CD4-positive, alpha-beta T cell treated with Interleukin-21 for 1 hour (primary cell): ENCODE data around the gene WBP1L.
A peak's percentile ranks its signal among the peaks of the same experiment; 100 is the strongest.
"Not testable (repeated sequence)": the region's sequence is repeated elsewhere in the genome, so short reads cannot be mapped to it uniquely, and the experiment has no call there.

Experiments
- DNase-seq: peaks from one replicate; pipeline ENCODE4 v3.0.0-alpha.2; 2020

Gene WBP1L

DNA sequence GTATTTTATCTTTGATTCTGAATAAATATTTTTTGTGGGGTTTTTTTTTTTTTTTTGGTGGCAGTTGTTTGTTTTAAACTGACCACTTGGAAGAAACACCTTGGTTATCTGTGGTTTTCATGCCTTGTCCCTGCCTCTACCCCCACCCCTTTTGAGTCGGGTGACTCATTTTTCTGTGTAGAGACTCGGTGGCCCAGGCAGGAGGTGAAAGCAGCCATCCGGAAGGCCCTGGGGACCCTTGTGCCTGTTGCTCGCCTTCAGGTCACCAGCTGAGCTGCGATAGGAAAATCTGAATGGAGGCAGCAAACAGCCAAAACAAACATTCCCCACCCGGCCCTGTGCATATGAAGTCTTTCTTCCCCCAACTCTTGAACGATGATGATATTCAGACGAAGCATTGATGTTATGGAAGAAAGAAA lies 70.7 kb downstream of the WBP1L start:
- DNase-seq = no peak

- no peak for DNase-seq
Measured at GRCh38 chr10:102814873-102815661, 71.3 kb downstream of the WBP1L start.

DNA sequence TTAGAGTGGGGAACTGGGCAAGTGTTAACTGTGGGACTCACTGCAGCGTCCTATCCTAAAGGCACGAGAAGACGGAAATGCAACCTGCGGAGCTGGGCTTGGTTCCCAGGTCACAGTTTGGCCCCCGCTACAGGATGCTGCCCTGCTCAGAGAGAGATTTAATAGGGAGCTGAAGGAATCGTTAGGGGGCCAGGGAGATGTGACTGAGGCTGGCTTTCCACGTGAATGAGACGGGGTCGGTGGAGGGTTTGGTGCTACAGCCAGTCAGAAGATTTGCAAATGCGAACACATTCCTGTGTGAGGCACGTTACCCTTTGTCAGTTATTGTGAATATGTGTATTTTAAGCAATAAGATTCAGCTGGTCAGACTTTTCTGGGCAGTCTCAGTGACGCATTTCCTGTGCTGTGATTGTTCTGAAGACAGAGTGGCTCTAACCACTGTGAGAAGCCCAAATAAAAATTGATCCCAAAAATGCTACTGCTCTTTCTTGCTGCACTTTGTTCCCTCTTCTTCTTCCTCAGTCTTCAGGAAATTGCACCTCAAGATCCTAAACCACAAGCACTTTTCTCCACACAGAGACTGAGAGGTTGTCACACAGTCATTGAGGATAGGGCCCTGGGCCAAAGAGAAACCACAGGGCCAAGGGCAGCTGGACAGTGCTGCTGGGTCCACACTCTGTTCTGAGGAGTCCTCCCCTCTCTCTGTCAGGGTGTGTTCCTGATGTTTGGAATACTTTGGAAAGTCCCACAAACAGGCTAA lies 72.2 kb downstream of the WBP1L start:
- peak; percentile 21 for DNase-seq

DNA sequence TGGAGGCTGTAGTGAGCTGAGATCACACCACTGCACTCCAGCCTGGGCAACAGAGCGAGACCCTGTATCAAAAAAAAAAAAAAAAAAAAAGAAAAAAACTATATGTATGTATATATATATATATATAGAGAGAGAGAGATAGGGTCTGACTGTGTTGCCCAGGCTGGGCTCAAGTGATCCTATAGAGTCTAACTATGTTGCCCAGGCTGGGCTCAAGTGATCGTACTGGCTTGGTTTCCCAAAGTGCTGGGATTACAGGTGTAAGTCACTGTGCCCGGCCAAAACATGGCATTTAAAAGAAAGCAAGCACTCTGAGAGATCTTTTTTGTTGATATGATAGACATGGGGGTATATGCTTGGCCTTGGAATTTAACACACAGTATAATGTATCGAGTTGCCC lies 73.4 kb downstream of the WBP1L start:
- DNase-seq = no peak

DNA sequence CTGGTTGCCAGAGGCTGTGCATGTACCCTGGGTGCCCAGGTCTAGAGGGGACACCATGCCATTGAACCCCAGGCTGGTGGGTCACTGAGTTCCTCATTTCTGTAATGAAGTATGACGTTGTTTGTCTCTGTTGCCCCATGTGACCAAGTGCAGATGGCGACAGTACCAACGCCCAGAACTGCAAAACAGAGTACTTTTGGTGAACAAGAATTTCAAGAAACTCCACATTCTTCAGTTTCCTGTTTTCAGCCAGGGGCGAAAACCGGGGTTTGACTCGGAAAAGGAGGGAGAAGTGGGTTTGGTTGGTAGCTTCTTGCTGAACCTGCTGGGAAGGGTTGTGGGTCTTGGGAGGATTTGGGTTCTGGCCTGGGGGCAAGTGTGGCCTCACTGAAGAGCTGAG lies 75.3 kb downstream of the WBP1L start:
- DNase-seq = peak; percentile 21

DNA sequence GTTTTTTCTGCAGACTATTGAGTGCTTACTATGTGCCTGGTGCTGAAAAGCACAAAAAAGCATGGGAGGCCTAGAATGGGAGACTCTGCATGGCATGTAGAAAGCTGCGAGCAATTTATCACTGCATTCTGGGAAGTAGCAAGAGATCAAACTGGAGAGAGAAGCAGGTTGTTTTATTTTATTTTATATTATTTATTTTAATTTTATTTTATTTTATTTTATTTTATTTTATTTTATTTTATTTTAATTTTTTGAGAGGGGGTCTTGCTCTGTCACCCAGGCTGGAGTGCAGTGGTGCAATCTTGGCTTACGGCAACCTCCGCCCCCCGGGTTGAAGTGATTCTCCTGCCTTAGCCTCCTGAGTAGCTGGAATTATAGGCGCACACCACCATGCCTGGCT lies 76.3 kb downstream of the WBP1L start:
- not testable (repeated sequence) for DNase-seq

GRCh38 chr10:102822222-102822621 lies 78.5 kb downstream of the WBP1L start:
- DNase-seq = no peak

GRCh38 chr10:102824664-102825063 lies 80.9 kb downstream of the WBP1L start:
- no peak for DNase-seq

GRCh38 chr10:102826148-102826796 lies 82.5 kb downstream of the WBP1L start:
- DNase-seq = no peak

DNA sequence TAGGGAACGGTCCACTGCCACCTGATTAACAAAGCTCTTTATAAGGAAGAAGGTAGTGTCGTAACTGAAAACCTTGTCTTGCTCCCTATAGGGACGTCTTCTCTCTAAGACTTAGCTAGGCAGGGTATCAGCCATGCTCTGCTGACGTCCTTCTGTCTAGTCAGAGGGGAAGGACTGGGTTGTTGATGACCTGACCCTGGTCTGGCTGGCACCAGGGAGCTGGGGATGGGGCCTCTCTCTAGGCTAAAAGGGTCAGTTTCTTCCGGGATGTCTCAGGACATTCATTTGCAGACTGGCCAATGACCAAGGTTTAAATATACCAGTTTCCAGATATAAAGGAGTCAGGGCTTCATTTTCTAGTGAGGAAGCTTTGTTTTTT lies 83.8 kb downstream of the WBP1L start:
- DNase-seq = no peak

- DNase-seq = no peak
Measured at GRCh38 chr10:102831322-102832071, 87.7 kb downstream of the WBP1L start.

DNA sequence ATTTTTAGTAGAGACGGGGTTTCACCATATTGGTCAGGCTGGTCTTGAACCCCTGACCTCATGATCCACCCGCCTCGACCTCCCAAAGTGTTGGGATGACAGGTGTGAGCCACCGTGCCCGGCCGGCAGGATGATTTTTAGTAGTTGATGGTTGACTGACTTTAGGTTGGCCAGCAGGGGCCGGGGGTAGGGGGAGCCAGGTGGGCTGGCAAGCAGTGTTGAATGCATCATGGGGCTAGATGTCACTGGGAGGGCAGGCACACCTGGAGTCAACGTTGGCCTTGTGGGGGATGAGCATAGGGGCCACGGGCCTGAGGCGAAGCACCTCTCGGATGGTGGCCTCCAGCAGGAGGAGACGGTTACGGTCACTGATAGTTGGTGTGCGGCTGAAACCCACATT lies 88.5 kb downstream of the WBP1L start:
- DNase-seq = no peak

- no peak for DNase-seq
Measured at GRCh38 chr10:102832987-102833386, 89.2 kb downstream of the WBP1L start.

DNA sequence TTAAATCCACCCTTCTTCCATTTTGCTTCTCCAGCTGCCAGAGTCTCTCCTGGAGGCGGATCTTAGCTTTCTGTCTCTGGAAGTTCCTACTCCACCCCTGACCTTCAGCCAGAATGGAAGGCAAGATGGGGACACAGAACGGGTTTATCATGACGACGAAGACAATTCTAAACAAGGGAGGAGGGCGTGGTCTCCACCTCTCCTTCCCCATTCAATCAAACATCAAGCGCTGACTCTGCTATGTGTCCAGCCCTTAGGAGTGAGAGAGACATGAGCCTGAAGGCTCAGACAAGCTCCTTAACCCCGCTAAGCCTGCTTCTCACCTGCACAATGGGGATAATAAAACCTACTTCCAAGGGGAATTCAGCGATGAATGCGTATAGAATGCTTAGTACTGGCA lies 90.4 kb downstream of the WBP1L start:
- no peak for DNase-seq

GRCh38 chr10:102835007-102835482 lies 91.3 kb downstream of the WBP1L start:
- peak; percentile 73 for DNase-seq

DNA sequence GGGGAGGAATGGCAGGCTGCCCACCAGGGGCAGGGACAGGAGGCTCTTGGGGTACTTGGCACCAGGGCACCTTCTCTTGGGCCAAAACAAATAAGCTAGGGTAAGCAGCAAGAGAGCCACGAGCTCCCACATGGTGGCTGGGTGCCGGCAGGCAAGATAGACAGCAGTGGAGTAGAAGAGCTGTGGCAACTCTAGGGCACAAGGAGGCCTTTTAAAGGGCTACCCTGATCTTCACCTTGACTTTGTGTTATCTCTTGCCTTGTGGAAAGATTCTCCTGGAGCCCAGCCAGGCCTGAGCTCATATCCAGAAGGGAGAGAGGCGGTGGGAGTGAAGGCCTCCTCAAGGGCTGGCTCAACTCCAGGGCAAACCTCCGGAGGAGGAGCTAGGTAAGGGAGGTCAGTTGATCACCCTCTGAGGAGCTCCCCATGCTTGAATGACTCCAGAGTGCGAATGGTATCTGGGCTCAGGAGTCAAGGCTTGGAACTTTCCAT lies 93.5 kb downstream of the WBP1L start, which contains the start of gene CYP17A1:
TSS of gene CYP17A1 (minus strand) at position 184 of the 492 bp plus-strand sequence. CDS start at position 132, 52 bp downstream.
- DNase-seq = no peak

DNA sequence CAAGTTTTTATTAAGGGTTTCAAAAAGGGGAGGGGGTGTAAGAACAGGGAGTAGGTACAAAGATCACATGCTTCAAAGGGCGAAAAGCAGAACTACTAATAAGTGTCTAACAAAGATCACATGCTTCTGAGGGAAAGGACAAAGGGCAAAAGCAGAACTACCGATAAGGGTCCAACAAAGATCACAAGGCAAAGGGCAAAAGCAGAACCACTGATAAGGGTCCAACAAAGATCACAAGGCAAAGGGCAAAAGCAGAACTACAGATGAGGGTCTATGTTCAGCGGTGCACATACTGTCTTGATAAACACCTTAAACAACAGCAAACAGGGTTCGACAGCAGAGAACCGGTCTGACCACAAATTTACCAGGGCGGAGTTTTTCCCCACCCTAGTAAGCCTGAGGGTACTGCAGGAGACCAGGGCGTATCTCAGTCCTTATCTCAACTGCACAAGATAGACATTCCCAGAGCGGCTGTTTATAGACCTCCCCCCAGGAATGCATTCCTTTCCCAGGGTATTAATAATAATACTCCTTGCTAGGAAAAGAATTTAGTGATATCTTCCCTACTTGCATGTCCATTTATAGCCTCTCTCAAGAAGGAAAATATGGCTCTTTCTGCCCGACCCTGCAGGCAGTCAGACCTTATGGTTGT lies 94.7 kb downstream of the WBP1L start:
- not testable (repeated sequence) for DNase-seq

- no peak for DNase-seq
Measured at GRCh38 chr10:102841827-102842345, 98.1 kb downstream of the WBP1L start.

GRCh38 chr10:102843139-102843538 lies 99.4 kb downstream of the WBP1L start:
- DNase-seq = not testable (repeated sequence)

- not testable (repeated sequence) for DNase-seq
Measured at GRCh38 chr10:102844190-102844776, 100.5 kb downstream of the WBP1L start.

GRCh38 chr10:102845352-102845902 lies 101.7 kb downstream of the WBP1L start:
- no peak for DNase-seq
